ENCODE measurements around the gene DGKB. TPM values are rescaled to one million over a fixed set of nuclear protein-coding genes. Genes with fewer than 3 reads are reported as not detected.

DGKB gene
- total RNA-seq, 1 donor from 2014 or later, result 0.72 TPM

DNA sequence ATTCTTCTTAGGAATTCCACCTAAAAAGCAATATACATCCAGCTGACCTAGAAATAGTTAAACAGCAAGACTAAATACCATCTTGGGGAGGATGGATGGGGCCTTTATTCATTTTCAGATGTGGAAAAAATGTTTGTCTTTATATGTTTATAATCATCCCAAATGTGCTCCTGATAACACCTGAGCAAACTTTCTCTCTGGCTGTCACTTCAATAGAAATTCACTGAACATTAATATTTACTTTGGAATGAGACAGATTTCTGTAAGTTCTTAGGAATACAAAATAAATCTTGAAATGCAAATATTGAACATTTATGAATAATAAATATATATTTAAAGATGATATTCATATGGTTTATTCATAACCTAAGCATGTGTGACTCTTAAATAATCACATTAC is 185.4 kb downstream of the DGKB start:
- no peak overlapping the region for H3K4me3 Mint-ChIP-seq
- H3K36me3 Mint-ChIP-seq (ENCODE audit: low read depth), result no peaks in the 10 kb centered on the region
- TF ChIP-seq, protein P1, sequence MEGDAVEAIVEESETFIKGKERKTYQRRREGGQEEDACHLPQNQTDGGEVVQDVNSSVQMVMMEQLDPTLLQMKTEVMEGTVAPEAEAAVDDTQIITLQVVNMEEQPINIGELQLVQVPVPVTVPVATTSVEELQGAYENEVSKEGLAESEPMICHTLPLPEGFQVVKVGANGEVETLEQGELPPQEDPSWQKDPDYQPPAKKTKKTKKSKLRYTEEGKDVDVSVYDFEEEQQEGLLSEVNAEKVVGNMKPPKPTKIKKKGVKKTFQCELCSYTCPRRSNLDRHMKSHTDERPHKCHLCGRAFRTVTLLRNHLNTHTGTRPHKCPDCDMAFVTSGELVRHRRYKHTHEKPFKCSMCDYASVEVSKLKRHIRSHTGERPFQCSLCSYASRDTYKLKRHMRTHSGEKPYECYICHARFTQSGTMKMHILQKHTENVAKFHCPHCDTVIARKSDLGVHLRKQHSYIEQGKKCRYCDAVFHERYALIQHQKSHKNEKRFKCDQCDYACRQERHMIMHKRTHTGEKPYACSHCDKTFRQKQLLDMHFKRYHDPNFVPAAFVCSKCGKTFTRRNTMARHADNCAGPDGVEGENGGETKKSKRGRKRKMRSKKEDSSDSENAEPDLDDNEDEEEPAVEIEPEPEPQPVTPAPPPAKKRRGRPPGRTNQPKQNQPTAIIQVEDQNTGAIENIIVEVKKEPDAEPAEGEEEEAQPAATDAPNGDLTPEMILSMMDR (conservative IDR thresholded peaks at IDR 0.05), result no peak
- H3K27ac Mint-ChIP-seq (ENCODE audit: unreplicated experiment), result no peak overlapping the region
- DNase-seq (ENCODE audit: low read depth, low spot score), result no peak
- H3K27me3 Mint-ChIP-seq (ENCODE audit: low read depth), result peaks cover 4% of the 10 kb centered on the region
- H3K4me1 Mint-ChIP-seq, result no peaks in the 10 kb centered on the region
- no peaks in the 10 kb centered on the region for H3K9me3 Mint-ChIP-seq

- Mint-ChIP-seq H3K27me3 (ENCODE audit: low read depth) (peaks cover 4% of the 10 kb centered on the region), H3K4me3 (no peak overlapping the region), H3K9me3 (no peaks in the 10 kb centered on the region), H3K36me3 (ENCODE audit: low read depth) (no peaks in the 10 kb centered on the region), H3K4me1 (no peaks in the 10 kb centered on the region), H3K27ac (ENCODE audit: unreplicated experiment) (no peak overlapping the region)
- TF ChIP-seq, protein P1 (conservative IDR thresholded peaks at IDR 0.05), result no peak
- DNase-seq (ENCODE audit: low read depth, low spot score), result no peak
These were observed 188.3 kb downstream of the DGKB start for GRCh38 chr7:14714161-14714728.

DNA sequence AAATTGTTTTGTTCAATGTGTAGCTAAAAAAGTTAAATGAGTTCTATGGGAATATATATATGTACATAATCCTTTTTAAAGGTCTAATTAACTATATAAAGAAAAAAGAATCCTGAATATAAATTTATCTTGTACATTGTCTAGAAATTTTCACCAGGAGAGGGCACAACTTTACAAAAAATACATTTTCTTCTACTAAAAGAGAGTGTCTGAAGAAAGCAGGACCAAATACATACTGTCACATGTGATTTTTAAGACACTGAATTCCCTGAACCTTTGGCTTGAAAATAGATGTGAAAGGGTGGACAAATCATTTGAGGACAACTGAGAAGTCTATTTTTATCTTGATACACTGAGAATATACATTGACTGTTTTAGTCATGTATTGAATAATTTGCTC is 204.3 kb downstream of the DGKB start:
- Mint-ChIP-seq H3K9me3 (no peaks in the 10 kb centered on the region), H3K4me1 (no peaks in the 10 kb centered on the region), H3K27ac (ENCODE audit: unreplicated experiment) (no peak overlapping the region), H3K36me3 (ENCODE audit: low read depth) (no peaks in the 10 kb centered on the region), H3K4me3 (no peak overlapping the region), H3K27me3 (ENCODE audit: low read depth) (no peaks in the 10 kb centered on the region)
- no peak for DNase-seq (ENCODE audit: low read depth, low spot score)
- TF ChIP-seq, protein P1 (conservative IDR thresholded peaks at IDR 0.05), result peak; percentile 37

GRCh38 chr7:14697684-14698083 is 204.9 kb downstream of the DGKB start:
- TF ChIP-seq, protein P1 (conservative IDR thresholded peaks at IDR 0.05), result no peak
- no peaks in the 10 kb centered on the region for H3K36me3 Mint-ChIP-seq (ENCODE audit: low read depth)
- H3K4me3 Mint-ChIP-seq, result no peak overlapping the region
- no peaks in the 10 kb centered on the region for H3K27me3 Mint-ChIP-seq (ENCODE audit: low read depth)
- H3K27ac Mint-ChIP-seq (ENCODE audit: unreplicated experiment), result no peak overlapping the region
- H3K9me3 Mint-ChIP-seq, result no peaks in the 10 kb centered on the region
- no peak for DNase-seq (ENCODE audit: low read depth, low spot score)
- no peaks in the 10 kb centered on the region for H3K4me1 Mint-ChIP-seq

DNA sequence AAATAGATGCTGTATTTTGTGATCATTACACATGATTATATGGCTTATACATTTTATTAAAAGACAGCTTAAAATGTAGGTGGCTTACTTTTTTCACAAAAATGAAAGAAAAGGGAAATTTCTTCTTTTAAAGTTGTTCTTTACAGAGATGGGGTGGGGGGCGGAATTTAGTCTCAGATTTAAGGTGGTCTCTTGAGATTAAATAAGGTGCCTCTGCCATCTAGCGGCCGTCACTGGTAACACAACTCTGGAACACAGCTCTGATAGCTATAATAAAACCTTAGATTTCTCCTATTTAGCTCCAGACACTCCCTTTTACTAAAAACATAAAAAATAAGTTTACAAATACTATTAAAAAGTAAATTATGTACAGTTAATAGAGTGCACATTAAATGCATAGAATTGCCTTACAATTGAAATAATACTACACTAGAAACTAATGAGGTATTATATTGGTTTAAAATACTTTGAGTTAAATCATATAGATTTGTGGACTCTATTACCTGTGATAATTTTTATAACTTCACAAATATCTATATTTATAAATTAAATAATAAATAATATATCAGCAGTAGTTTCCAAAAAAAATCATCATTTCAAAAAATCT is 210.9 kb downstream of the DGKB start:
- Mint-ChIP-seq H3K36me3 (ENCODE audit: low read depth) (no peaks in the 10 kb centered on the region), H3K27ac (ENCODE audit: unreplicated experiment) (no peak overlapping the region), H3K27me3 (ENCODE audit: low read depth) (no peaks in the 10 kb centered on the region), H3K4me3 (no peak overlapping the region), H3K4me1 (peaks cover 7% of the 10 kb centered on the region), H3K9me3 (no peaks in the 10 kb centered on the region)
- TF ChIP-seq, protein P1 (conservative IDR thresholded peaks at IDR 0.05), result peak; percentile 98
- DNase-seq (ENCODE audit: low read depth, low spot score), result peak; percentile 71

Data from neural crest cell (in vitro differentiated cells).